HG03571 (cell line): ENCODE measurements around the gene CFL1.
A peak's percentile ranks its signal among the peaks of the same experiment; 100 is the strongest.

Experiments used
- ATAC-seq: cut with Tn5 transposase; IDR thresholded peaks from one replicate; pipeline ENCODE4 v1.9.1; 2021; ENCODE audit not compliant: unreplicated experiment

CFL1 gene

DNA sequence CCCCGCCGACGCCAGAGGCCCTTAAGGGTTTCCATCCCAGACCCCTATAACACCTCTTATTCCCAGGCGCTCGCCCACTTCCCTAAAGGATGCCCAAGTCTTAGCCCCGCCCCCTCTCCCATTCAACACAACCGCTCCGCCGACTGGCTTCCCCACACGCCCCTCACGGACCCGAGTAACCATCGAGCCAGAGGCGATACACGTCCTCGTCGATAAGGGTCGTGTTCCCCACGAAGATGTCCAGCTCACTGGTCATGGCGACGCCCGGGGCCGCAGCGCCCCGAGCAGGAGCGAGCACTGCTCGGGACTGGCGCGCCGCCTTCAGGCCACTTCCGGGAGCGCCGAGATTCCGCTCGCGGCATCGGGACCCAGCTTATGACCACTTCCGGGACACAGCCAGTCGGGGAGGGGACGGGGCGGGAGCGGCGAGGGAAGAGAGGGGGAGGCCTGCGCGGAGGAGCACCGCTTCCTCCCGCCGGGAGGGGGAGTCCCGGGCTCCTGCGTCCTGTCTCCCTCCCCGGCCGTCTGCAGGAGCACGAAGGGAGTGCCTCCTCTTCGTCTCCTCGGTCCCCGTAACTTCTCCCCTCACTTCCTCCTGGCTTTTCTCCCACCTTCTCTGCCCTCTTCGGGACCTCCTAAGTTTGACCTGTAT, 30.3 kb upstream of the CFL1 start, which contains the start of gene FIBP:
FIBP (minus strand) TSS at position 309 of the 652 bp plus-strand sequence; CDS start at position 256, 53 bp downstream.
- ATAC-seq = peak; percentile 39

DNA sequence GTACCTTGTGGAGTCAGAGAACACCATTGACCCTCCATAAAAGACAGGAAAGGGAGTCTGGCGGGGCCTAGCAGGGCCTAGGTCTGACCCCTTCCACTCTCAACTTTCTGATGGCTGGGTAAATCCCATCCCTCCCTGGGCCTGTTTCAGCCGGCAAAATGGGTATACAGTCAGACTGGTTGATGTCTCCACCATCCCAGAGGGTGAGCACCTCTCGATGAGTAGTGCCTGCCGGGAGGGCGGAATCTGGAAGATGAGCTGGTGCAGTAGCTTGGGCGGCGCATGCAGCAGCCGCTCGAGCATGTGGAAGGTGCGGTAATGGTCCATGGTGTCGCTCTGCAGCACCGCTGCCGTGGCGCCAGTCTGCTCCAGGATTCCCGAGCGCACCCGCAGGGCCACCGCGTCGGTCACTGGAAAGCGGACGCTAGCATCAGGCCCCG, 29.8 kb upstream of the CFL1 start:
- ATAC-seq = no peak

DNA sequence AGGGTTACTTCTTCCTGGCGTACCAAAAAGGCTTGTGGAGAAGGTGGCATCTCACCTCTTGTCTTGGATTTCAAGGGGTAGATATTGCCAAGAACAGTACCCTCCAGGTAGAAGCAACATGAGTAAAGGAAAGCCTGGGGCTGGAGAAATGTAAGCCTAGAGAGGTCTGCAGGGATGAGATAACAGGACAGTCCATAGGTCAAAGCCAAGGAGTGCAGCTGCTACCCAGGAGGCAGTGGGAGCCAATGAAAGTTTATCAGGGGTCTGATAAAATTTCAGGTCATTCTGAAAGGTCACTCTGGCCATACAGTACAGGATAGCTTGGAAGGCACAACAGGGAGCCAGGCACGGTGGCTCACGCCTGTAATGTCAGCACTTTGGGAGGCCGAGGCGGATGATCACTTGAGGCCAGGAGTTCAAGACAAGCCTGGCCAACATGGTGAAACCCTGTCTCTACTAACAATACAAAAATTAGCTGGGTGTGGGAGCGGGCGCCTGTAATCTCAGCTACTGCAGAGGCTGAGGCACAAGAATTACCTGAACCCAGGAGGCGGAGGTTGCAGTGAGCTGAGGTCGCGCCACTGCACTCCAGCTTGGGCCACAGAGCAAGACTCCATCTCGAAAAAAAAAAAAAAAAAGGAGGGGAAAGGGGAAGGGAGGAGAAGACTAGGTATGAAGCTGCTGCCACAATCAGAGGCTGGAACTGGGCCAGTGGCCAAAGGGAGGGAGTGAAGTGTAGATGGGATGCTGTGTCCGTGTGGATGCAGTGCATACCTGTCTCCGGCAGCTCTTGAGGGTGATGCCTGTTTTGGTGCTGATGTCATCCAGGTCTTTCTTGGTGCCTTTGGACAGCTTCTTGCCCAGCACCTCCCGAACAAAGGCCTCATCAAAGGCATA, 29.1 kb upstream of the CFL1 start:
- ATAC-seq = no peak

DNA sequence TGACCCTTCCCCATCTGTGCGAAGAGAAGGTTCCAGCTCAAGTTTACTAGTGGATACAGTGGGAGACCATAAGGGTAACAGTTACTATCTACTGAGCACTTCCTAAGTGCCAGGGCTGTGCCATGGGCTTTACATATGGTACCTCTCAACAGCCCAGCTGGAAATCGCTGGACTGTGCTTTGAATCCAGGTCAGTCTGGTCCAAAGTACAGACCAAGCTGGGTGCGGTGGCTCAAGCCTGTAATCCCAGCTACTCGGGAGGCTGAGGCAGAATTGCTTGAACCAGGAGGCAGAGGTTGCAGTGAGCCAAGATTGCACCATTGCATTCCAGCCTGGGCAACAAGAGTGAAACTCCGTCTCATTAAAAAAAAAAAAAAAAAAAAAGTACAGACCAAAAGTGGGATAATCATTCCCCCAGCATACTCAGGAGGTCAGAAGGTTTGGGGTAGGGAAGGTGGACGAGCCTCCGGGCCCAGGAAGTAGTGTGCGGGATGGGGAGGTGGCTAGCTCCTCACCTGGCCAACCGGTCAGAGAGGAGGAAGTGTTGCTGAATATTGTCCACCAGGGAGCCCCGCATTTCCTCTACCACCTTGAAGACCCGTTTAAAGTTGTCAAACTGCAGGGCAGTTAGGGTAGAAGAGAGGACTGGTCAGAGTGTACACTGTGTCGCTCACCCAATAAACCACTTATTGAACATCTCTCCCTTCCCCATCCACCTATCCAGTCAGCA, 28.0 kb upstream of the CFL1 start:
- no peak for ATAC-seq

DNA sequence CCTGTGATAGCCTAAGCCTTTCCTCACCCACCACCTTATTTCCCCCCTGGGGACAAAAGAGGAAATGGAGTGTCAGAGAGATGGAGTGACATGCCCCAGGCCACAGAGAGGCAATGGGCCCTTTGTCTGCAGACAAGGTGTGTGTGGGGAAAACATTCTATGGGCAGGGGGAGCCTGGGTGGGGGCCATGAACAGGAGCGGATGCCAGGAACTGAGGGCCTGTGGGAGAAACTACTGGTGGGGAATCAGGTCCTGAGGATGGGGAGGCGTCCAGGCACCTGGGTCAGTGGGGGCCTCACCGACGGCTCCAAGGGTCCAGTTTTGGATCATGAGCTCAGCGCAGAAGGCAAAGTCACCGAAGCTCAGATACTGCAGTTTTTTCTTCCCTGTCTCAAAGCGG, 27.3 kb upstream of the CFL1 start:
- no peak for ATAC-seq

DNA sequence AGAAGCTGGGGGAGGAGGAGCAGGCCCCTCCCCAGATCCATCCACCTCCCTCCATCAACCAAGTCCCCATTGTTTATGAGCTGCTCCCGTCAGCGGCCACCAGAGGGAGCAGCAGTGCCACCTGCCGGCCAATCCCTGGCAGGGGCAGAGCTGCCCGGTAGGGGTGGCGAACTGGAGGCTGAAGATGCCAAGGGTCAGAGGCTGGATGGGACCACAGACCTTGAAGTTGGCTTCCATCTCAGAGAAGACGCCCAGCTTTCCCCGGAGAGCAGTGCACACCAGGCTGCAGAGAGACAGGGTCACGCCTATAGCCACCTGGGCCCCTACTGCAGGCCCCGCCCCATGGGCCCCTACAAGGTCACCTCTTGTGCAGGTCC, 26.7 kb upstream of the CFL1 start:
- no peak for ATAC-seq

DNA sequence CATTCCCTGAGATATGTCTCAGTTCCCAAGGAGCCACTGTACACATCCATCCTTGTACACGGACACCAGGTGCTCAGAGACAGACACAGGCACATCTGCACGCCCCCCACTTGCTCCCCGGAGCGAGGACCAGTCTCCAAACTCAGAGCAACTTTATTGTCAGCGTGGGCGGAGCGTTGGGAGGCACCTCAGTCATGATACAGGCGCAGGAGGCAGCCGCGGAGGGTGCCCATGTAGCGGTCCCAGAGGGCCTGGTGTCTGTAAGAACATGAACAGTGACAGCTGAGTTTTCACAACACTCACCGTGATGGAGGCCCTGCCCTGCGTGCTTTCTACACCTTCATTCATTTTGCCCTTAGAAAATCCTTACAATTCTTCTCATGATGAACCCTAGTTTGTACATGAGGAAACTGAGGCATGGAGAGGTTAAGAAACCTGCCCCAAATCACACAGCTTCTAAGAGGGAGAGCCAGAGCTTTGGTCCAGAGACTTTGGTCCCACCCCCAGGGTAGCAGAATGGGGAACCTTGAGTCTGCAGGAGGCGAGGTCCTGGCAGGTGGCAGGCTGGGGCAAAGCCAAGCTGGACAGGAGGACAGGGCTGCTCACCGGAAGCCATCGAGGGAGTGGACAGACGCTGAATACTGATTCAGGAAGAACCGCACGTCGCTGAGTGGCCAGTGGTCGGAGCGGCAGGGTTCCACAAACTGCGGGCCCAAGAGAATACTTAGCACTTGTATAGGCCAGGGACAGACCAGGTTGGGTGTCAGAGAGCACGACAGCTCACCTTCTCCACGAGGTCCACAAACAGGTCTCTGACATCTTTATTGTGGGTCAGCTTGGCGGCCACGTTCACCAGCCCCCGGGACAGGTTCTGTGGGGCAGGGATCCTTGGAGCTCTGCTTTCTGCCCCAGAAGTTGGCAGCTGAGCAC, 26.1 kb upstream of the CFL1 start:
- ATAC-seq = no peak

DNA sequence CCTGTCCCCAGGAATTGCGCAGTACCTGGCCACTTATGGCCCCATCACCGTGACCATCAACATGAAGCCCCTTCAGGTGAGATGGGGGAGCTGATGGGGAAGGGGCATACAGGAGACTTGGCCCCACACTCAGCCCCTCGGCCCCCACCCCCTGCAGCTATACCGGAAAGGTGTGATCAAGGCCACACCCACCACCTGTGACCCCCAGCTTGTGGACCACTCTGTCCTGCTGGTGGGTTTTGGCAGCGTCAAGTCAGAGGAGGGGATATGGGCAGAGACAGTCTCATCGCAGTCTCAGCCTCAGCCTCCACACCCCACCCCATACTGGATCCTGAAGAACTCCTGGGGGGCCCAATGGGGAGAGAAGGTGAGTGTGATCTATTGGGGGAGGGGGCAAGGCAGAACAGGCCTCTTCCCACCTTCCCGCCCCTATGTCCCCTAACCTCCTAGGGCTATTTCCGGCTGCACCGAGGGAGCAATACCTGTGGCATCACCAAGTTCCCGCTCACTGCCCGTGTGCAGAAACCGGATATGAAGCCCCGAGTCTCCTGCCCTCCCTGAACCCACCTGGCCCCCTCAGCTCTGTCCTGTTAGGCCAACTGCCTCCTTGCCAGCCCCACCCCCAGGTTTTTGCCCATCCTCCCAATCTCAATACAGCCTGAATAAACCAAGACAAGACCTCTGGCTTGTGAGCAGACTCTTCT, 25.2 kb upstream of the CFL1 start:
- no peak for ATAC-seq

DNA sequence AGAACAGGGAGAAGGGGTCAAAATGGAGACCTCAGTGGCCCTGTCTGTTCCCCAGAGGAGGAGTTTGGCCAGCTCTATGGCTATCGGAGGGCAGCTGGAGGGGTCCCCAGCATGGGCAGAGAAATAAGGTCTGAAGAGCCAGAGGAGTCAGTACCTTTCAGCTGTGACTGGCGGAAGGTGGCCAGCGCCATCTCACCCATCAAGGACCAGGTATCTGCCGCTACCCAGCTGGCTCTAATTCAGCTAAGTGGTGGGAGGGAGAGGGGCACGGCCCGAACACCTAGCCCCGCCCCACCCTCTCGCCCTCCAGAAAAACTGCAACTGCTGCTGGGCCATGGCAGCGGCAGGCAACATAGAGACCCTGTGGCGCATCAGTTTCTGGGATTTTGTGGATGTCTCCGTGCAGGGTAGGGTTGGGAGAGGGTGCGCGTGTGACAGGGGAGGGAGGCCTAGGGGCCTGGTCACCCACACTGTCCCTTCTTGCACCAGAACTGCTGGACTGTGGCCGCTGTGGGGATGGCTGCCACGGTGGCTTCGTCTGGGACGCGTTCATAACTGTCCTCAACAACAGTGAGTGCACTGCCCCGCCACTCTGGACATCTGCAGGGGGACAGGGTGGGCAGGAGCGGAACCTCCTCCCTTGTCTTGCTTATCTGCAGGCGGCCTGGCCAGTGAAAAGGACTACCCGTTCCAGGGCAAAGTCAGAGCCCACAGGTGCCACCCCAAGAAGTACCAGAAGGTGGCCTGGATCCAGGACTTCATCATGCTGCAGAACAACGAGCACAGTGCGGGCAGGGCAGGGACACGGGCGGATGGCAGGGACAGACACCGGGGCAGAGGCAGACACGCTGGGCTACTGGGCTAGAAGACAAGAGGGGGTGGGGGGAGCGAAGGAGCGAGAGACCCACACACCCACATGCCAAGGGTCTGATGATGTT, 24.4 kb upstream of the CFL1 start:
- ATAC-seq = no peak

DNA sequence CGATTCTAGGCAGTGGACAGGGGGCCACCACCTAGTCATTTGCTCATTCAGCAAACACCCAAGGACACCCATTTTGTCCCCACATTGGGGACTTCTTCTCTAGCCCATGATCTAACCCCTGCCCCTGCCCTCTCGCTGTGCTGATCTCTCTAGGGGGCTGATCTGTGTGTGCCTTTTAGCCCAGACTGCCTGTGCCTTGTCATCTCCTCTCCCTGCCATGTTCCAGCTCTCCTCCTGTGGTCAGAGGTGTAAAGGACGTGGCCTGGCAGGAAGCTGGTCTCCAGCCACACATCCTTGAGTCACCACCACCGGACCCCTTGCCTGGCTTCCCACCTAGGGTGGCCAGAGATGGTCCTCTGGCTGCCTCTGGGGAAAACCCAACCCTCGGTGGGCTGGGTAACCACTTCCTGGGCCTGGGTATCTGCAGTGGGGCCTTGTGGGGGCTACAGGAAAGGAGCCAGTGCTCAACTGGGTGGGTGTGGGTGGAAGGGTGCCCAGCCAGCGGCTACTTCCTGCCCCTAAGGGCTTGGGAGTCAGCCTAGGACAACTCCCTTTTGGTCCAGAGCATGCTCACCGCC, 23.0 kb upstream of the CFL1 start:
- ATAC-seq = no peak

DNA sequence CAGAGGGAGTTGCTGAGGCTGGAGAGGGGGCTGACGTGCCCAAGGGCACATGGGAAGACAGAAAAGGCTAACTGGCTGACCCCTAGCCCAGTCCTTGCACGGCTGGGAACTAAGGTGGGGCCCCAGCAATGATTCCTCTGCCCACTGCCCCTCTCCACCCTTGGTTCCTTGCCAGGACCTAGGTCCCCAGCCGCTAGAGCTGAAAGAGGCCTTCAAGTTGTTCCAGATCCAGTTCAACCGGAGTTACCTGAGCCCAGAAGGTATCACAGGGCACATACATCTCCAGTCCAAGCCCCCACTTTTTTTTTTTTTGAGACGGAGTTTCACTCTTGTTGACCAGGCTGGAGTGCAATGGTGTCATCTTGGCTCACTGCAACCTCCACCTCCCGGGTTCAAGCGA, 22.0 kb upstream of the CFL1 start:
- no peak for ATAC-seq

DNA sequence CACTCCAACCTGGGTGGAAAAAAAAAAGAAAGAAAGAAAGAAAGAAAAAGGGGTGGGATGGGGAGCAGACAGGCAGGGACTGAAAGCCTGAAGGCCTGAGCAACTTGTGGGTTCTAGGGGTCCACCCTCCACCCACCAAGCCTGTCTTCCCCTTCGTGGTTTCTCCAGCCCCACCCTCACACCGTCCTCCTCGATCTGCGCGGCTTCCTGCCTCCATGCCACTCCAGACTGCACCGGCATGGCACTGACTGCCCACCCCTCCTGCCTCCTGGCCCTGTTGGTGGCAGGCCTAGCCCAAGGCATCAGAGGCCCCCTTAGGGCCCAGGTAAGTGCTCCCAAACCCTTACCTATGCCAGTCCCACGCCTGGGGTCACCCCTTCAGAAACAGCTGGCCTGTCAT, 21.6 kb upstream of the CFL1 start, which contains the start of gene CTSW:
CTSW (plus strand) TSS at position 221 of the 400 bp plus-strand sequence; CDS start at position 239, 18 bp downstream.
- ATAC-seq = no peak

DNA sequence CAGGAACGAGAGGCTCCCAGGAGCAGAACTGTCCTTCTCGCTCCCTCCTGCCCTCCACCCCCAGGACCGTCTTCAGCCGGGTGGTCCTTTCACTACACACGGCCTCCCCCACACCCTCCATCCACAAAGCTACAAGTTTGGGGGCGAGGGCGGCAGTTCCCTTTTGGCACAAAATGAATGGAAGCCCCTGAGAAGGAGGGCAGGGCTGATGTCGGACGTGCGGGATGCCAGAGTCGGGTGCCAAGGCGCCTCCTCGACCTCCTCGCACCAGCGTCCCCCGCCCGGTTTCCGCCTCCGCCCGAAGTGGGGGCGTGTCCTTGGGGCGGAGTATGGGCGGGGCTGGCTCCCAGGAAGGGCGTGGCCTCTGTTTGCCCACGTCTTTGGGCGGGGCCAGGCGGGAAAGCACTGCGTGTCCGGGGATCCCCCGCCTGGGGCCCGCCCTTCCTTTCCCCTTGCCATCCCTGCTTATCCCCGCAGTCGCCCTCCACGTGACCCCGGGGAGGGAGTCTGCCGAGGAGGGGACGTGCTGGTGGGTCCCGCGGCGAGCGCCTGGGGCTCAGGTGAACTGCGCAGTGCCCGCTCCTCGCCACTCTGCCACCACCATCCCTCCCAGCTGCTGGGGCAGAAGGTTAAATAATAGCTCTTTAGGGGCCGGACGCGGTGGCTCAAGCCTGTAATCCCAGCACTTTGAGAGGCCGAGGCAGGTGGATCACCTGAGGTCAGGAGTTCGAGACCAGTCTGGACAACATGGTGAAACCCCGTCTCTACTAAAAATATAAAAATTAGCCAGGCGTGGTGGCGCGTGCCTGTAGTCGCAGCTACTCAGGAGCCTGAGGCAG, 15.6 kb upstream of the CFL1 start:
- ATAC-seq = peak; percentile 77

DNA sequence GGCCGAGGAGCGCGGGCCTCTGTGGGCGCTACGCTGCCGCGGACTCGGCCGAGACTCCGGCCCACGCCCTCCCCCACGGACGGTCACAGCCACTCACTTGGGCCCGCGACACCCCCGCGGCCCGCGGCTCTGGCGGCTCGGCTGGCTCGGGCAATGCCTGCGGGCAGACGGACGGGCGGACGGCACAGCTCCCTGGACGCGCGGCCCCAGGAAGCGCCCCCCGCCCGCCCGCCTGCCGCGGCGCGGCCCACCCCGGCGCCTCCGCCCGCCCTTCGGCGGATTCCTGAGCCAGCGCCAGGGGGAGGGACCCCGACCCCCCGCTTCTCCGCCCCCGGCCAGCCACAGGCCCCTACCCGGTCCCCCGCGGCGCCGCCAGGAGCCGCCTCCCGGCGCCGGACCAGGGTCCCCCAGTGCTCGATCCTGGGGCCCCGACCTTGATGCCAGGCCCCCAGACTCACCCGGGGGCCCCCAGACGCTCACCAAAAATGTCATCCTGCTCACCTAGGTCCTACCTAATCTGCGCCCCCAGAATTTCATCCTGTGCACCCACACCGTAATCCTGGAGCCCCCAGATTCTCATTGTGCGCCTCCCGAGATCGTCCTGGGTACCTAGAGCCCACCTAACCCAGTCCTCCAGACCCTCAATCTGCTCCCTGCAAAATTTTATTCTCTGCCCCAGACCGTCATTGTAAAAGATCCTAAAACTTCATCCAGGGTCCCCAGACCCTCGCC, 14.8 kb upstream of the CFL1 start, which contains the start of gene EFEMP2:
EFEMP2 (minus strand) TSS at position 215 of the 732 bp plus-strand sequence. CDS start 446 bp downstream, outside the sequence.
- no peak for ATAC-seq

DNA sequence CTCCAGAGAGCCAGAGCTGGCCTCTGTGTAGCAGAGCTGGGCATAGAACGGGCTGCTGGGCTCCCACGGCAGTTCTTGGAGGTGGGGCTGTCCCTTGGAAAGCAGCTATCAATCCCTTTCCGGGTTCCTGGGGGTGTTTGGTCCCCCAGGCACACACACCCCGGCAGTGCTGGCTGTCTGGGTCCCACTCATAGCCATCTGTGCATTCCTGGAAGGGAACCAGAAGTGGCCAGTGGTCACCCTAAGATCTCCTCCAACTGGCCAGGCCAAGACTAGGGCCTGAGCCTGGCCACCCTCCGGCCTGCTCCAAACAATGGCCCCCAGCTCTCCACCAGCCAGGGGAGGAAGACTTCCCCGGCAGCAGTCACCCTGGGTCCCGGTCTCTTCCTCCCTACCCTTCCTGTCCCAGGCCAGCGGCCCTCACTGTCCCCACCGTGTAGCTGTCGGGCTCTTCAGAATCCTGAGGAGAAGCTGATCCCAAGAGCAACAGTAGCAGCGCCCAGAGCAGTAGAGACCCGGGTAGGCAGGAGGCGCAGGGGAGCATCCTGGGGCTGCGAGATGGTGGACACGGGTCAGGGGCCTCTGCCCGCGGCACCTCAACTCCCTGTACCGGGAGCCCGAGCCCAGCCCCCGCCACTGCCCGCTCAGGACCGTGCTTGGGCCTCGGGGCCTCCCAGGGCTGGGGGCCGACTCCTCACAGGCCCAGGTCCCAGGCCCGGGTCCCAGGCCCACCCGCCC, 14.0 kb upstream of the CFL1 start:
- ATAC-seq = no peak
